Body of pancreas (tissue), 4 donors: ENCODE results near the gene CEP128.

Source experiments
- POLR2A ChIP-seq, 3 donors: fragments of 450-650 bp; IDR thresholded peaks; one replicate each; pipeline ENCODE4 v1.6.1; 2016; ENCODE audit warnings: antibody characterized with exemption in 3 of 3, mild to moderate bottlenecking in 2 of 3
- TF ChIP-seq, protein P1 (sequence below), 7 experiments: fragments of 450-650 bp in 4 of 7; fragments of 200-600 bp in 3 of 7; sonication (generic) in 3 of 7; IDR thresholded peaks; one replicate each; pipeline ENCODE4 v1.5.1; 2016 to 2019; ENCODE audit warnings: antibody characterized with exemption in 7 of 7

DNA sequence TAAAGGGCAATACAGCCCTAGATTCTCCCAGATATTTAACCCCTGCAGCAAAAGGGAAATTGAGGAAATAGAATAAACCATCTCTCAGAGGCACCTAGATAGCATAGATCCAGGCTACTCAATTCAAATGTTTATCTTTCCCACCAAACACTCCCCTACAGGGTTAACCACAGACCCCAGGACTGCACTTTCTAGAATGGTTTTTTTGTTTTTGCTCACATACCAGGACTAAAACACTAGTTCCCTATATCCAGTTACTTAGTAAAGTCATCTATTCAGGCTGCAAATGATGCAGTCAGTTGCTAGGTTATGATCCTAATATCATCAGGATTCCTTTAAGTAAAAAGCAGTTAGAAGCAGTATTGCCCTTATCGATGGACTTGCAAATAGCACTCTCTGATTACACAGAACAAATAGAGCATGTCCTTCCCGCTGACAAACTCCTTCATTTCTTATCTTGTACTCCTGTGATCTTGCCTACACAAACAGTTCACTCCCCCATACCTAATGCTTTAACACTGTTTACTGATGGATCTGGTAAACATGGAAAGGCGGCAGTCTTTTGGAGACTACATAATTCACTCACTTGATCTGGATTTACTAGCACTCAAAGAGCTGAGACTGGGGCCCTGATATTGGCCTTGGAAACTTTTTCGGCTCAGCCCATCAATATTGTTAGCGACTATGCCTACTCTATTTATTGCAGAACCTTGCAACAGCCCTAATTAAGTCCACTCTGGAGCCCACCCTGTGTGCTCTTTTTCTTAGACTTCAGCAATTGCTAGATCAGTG lies 473.0 kb downstream of the CEP128 start:
- TF ChIP-seq, protein P1, sequence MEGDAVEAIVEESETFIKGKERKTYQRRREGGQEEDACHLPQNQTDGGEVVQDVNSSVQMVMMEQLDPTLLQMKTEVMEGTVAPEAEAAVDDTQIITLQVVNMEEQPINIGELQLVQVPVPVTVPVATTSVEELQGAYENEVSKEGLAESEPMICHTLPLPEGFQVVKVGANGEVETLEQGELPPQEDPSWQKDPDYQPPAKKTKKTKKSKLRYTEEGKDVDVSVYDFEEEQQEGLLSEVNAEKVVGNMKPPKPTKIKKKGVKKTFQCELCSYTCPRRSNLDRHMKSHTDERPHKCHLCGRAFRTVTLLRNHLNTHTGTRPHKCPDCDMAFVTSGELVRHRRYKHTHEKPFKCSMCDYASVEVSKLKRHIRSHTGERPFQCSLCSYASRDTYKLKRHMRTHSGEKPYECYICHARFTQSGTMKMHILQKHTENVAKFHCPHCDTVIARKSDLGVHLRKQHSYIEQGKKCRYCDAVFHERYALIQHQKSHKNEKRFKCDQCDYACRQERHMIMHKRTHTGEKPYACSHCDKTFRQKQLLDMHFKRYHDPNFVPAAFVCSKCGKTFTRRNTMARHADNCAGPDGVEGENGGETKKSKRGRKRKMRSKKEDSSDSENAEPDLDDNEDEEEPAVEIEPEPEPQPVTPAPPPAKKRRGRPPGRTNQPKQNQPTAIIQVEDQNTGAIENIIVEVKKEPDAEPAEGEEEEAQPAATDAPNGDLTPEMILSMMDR (IDR thresholded peaks at IDR 0.05): no peak
- no peak for TF ChIP-seq POLR2A (IDR thresholded peaks at IDR 0.05)
